Measurements from ENCODE around the gene GIGYF1.

GRCh38 chr7:100699018-100699417, 5.0 kb upstream of the GIGYF1 start:
- no peak for TF ChIP-seq CTCF (IDR thresholded peaks at IDR 0.05; ENCODE audit: low read length)
- no peak for TF ChIP-seq EZH2phosphoT487 (IDR thresholded peaks at IDR 0.05; ENCODE audit: low read length)
- no peak for TF ChIP-seq EZH2 (optimal IDR thresholded peaks at IDR 0.05; ENCODE audit: low read depth, low read length)

Measured in MM.1S (cell line).